Breast epithelium (tissue), 3 donors: Measurements from ENCODE around the gene HACD3.

Source experiments
- POLR2AphosphoS5 ChIP-seq, 3 donors: sonication (generic); formaldehyde crosslinking; IDR thresholded peaks; one replicate each; pipeline ENCODE4 v1.6.1; 2017; ENCODE audit warnings: antibody characterized with exemption in 3 of 3
- TF ChIP-seq, protein P1 (sequence below), 3 donors: fragments of 450-650 bp; IDR thresholded peaks; one replicate each; pipeline ENCODE4 v1.5.1; 2016 to 2017; ENCODE audit warnings: antibody characterized with exemption in 3 of 3, mild to moderate bottlenecking in 3 of 3, moderate library complexity in 3 of 3

DNA sequence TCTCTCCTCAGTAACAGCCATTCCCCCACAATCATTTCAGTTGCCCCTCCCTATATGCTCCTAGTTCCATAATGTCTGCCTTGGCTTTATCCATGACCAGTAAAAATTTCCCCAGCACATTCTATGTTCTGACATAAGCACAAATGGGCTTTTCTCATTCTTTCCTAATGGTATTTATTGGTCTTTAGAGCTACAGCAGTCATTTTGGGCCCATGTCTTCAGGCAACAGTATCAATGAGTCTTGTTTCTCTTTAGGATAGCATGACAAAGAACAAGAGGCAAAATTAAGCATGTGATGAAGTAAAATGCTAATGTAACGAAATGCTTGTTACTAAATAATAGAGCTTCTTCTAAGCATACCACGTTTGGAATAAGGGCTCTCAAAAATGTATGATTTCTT is 20.9 kb upstream of the HACD3 start:
- TF ChIP-seq, protein P1, sequence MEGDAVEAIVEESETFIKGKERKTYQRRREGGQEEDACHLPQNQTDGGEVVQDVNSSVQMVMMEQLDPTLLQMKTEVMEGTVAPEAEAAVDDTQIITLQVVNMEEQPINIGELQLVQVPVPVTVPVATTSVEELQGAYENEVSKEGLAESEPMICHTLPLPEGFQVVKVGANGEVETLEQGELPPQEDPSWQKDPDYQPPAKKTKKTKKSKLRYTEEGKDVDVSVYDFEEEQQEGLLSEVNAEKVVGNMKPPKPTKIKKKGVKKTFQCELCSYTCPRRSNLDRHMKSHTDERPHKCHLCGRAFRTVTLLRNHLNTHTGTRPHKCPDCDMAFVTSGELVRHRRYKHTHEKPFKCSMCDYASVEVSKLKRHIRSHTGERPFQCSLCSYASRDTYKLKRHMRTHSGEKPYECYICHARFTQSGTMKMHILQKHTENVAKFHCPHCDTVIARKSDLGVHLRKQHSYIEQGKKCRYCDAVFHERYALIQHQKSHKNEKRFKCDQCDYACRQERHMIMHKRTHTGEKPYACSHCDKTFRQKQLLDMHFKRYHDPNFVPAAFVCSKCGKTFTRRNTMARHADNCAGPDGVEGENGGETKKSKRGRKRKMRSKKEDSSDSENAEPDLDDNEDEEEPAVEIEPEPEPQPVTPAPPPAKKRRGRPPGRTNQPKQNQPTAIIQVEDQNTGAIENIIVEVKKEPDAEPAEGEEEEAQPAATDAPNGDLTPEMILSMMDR (IDR thresholded peaks at IDR 0.05) = no peak
- TF ChIP-seq POLR2AphosphoS5 (IDR thresholded peaks at IDR 0.05) = no peak
